Breast epithelium (tissue), 4 donors: ENCODE data around the gene ZAP70. TPM values are rescaled to one million over a fixed set of nuclear protein-coding genes. Genes with fewer than 3 reads are reported as not detected.

Source experiments
- DNase-seq, 2 donors: peaks; one replicate each; pipeline ENCODE4 v3.0.0-alpha.2; 2019; ENCODE audit warnings: low spot score in 2 of 2
- H3K27ac ChIP-seq, 2 donors: fragments of 200-600 bp; sonication (generic) in 1 of 2; one replicate each; pipeline ENCODE4 v1.5.1; 2016 to 2019; ENCODE audit warnings: mild to moderate bottlenecking in 1 of 2
- H3K27me3 ChIP-seq, 2 donors: fragments of 200-600 bp; sonication (generic) in 1 of 2; one replicate each; pipeline versions ENCODE4 v1.5.1 to v1.6.0; 2017 to 2019; ENCODE audit warnings: control low read depth in 1 of 2, mild to moderate bottlenecking in 1 of 2
- H3K36me3 ChIP-seq: fragments of 200-600 bp; one replicate; pipeline ENCODE4 v1.5.1; 2019
- H3K4me1 ChIP-seq, 2 donors: fragments of 200-600 bp; sonication (generic); one replicate each; pipeline ENCODE4 v1.5.1; 2016 to 2019; ENCODE audit warnings: control low read depth in 1 of 2
- H3K4me3 ChIP-seq, 3 donors: fragments of 200-600 bp; sonication (generic); 1 replicate in 2 of 3; 2 replicates in 1 of 3; pipeline ENCODE4 v1.5.1; 2016 to 2019; ENCODE audit warnings: mild to moderate bottlenecking in 3 of 3, moderate library complexity in 2 of 3
- H3K9me3 ChIP-seq, 2 donors: fragments of 200-600 bp; sonication (generic) in 1 of 2; one replicate each; pipeline ENCODE4 v1.5.1; 2016 to 2019; ENCODE audit warnings: control low read depth in 1 of 2
- POLR2A ChIP-seq: fragments of 450-650 bp; IDR thresholded peaks from one replicate; pipeline ENCODE4 v1.6.1; 2016; ENCODE audit warnings: antibody characterized with exemption, mild to moderate bottlenecking, moderate library complexity
- POLR2AphosphoS5 ChIP-seq, 3 donors: sonication (generic); formaldehyde crosslinking; IDR thresholded peaks; one replicate each; pipeline ENCODE4 v1.6.1; 2017; ENCODE audit warnings: antibody characterized with exemption in 3 of 3
- intact Hi-C: fragments of 100-400 bp; cut with DNase I; formaldehyde crosslinking; loops from one replicate; pipeline ENCODE4 v1.15.1; 2023; ENCODE audit warnings: low total_unique reads
- total RNA-seq, 3 donors: library from RNA; depleted of rRNA; stranded (reverse); fragments of >200 nt; gene quantifications; one replicate each; pipeline ENCODE4 v1.1.0, GENCODE V29; 2016
- TF ChIP-seq, protein P1 (sequence below), 3 donors: fragments of 450-650 bp; IDR thresholded peaks; one replicate each; pipeline ENCODE4 v1.5.1; 2016 to 2017; ENCODE audit warnings: antibody characterized with exemption in 3 of 3, mild to moderate bottlenecking in 3 of 3, moderate library complexity in 3 of 3

Gene ZAP70
- total RNA-seq, result 1 to 10 TPM; 4.0 to 7.3 (median 4.9) TPM

DNA sequence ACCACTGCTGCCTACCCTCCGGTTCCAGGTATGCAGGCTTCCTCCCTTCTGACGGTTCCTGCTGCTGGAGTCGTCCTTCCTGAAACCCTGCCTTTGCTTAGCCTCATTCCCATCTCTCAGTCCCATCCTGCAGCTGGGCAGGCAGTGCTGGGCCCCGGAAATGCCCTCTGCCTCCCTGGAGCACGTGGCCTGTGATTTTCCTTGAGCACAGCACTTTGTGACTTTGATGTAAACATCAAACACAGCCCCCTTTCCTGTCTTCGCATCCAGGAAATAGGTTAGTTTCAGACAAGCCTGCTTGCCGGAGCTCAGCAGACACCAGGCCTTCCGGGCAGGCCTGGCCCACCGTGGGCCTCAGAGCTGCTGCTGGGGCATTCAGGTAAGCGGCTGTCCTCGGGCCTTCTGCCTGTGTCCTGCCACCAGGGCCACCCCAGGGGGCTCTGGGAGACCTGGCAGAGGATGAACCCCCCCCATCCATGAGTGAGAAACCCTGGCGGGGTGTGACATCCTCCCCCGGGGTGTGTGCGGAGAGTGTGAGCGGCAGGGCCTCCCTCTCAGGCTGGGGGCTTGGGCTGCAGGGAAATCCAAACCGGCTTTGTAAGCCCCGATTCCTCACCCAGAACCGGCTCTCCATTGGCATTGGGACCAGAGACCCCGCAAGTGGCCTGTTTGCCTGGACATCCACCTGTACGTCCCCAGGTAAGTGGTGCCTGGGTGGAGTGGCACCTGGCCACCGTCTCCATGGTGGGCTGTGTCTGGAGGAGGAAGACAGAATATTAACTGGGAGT, at the start of gene ZAP70:
Gene ZAP70, plus strand, starts transcription at position 281 of the 788 bp plus-strand sequence. CDS start 10,461 bp downstream, outside the sequence.
- Histone ChIP-seq H3K4me3 (peak within 1 kb of the TSS in 2 of 3 donors; percentile 13 to 28), H3K36me3 (no peaks in the 10 kb centered on the region), H3K4me1 (no peaks in the 10 kb centered on the region), H3K27ac (no peak within 1 kb of the TSS), H3K9me3 (no peaks in the 10 kb centered on the region), H3K27me3 (no peaks in the 10 kb centered on the region)
- intact Hi-C loops, result loop anchor here (2.0 kb wide), 1 partner anchor 29 kb away; no protein-coding TSS in a partner anchor
- no peak for TF ChIP-seq POLR2AphosphoS5 (IDR thresholded peaks at IDR 0.05)
- no peak for TF ChIP-seq POLR2A
- TF ChIP-seq, protein P1, sequence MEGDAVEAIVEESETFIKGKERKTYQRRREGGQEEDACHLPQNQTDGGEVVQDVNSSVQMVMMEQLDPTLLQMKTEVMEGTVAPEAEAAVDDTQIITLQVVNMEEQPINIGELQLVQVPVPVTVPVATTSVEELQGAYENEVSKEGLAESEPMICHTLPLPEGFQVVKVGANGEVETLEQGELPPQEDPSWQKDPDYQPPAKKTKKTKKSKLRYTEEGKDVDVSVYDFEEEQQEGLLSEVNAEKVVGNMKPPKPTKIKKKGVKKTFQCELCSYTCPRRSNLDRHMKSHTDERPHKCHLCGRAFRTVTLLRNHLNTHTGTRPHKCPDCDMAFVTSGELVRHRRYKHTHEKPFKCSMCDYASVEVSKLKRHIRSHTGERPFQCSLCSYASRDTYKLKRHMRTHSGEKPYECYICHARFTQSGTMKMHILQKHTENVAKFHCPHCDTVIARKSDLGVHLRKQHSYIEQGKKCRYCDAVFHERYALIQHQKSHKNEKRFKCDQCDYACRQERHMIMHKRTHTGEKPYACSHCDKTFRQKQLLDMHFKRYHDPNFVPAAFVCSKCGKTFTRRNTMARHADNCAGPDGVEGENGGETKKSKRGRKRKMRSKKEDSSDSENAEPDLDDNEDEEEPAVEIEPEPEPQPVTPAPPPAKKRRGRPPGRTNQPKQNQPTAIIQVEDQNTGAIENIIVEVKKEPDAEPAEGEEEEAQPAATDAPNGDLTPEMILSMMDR (IDR thresholded peaks at IDR 0.05), result no peak
- DNase-seq, result peak in 1 of 2 donors; percentile 10

DNA sequence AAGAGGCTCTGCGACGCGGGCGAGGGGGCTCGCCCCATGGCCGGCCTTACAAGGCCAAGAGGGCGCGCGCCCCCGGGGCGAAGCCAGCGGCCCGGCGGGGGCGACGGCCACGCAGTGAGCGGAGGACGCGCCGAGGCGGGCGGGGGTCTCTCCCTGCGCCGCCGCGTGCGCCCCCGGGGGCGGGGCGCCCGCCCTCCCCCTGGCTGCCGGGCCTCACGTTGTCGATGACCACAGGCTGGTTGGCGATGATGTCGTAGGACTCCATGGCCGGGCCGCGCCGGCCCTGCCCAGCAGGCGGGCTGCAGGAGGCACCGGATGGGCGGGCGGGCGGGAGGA, 49.8 kb upstream of the ZAP70 start:
- TF ChIP-seq, protein P1 (IDR thresholded peaks at IDR 0.05), result peak in 1 of 3 donors; percentile 14
- TF ChIP-seq POLR2A (no peak), POLR2AphosphoS5 (IDR thresholded peaks at IDR 0.05) (peak in 1 of 3 donors; percentile 22)
- no peaks in the 10 kb centered on the region for H3K9me3 ChIP-seq
- no peaks in the 10 kb centered on the region for H3K27me3 ChIP-seq
- peak overlapping the region; percentile 73 to 81 (median 77) for H3K4me3 ChIP-seq
- intact Hi-C loops, result no loop called here
- H3K27ac ChIP-seq, result peak overlapping the region; percentile 97 to 98
- peaks cover 5% of the 10 kb centered on the region for H3K36me3 ChIP-seq
- H3K4me1 ChIP-seq, result peaks cover 3 to 16% of the 10 kb centered on the region in 2 donors
- no peak for DNase-seq

DNA sequence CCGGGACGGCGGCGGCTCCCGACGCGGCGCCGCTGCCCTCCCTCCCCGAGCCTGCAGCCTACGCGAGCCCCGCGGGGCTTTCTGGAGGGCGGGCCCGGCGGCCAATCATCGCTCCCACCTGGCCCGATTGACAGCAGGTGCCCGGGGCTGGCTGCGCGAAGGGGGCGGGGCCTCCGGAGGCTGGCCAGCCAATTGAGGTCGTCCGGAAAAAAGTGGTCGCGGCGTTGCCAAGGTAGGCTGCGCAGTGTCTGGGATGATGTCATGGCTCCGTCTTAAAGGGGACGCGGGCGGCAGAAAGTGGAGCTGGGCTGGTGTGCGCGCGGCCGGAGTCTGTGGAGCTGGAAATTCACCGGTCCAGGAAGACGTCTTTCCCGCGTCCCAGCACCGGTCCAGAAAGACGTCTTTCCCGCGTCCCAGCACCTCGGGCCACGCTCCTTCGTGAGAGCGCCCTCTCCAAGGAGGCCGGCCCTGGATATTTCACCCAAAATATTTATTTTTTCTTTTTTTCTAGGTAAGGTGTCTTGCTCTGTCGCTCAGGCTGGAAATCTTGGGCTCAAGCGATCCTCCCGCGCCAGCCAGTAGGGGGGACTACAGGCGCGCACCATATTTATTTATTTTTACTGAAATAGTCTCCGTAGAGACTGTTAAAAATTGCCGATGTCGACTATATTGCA, 49.3 kb upstream of the ZAP70 start, which contains the start of gene ACTR1B:
Gene ACTR1B, minus strand, starts transcription at position 83 of the 674 bp plus-strand sequence. CDS start 154 bp downstream, outside the sequence.
- Histone ChIP-seq H3K4me3 (peak within 1 kb of the TSS; percentile 73 to 81 (median 77)), H3K4me1 (peaks cover 3 to 16% of the 10 kb centered on the region in 2 donors), H3K27me3 (no peaks in the 10 kb centered on the region), H3K27ac (peak within 1 kb of the TSS; percentile 97 to 98), H3K9me3 (no peaks in the 10 kb centered on the region), H3K36me3 (peaks cover 2% of the 10 kb centered on the region)
- peak; percentile 98 to 99 for DNase-seq
- TF ChIP-seq, protein P1 (IDR thresholded peaks at IDR 0.05), result peak; percentile 49 to 73 (median 54)
- peak in 2 of 3 donors; percentile 78 to 84 for TF ChIP-seq POLR2AphosphoS5 (IDR thresholded peaks at IDR 0.05)
- peak; percentile 47 for TF ChIP-seq POLR2A
- intact Hi-C loops, result no loop called here

DNA sequence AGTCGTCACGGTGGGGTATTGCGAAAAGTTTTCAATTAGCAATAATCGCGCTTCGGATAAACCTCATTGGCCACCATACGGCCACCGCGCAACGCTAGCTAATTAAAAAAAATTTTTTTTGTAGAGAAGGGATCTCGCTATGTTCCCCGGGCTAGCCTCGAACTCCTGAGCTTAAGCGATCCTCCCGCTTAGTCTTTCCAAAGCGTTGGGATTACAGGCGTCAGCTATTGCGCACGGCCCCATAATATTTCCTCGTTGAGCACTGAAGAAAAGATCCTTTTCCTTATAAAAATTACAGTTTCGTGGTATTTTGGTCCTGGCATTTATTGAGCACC, 48.8 kb upstream of the ZAP70 start:
- TF ChIP-seq POLR2AphosphoS5 (IDR thresholded peaks at IDR 0.05) (no peak), POLR2A (no peak)
- TF ChIP-seq, protein P1 (IDR thresholded peaks at IDR 0.05), result no peak
- Histone ChIP-seq H3K27me3 (no peaks in the 10 kb centered on the region), H3K4me1 (peaks cover 3 to 16% of the 10 kb centered on the region in 2 donors), H3K36me3 (no peaks in the 10 kb centered on the region), H3K4me3 (peak overlapping the region; percentile 73 to 81 (median 77)), H3K9me3 (no peaks in the 10 kb centered on the region), H3K27ac (peak overlapping the region; percentile 97 to 98)
- intact Hi-C loops, result no loop called here
- DNase-seq, result no peak

DNA sequence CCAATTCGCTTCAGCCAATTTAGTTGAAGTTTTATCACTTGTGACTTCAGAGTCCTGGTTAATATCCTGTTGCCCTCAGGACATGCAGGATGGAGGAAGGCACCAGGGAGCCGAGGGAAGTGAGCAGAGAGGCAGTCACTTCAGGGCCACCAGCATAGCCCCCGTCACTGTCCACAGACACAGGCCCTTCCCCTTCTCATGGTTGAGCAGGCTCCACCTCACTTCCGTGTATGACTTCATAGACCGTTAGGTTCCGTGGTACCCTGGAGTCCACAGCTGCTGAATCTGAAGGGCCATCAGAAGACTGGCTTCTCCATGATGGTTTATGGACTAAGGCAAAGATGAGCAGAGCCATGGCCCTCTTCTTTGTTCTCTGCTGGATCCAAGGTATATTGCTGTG, 43.9 kb upstream of the ZAP70 start, which contains the start of gene C2orf92:
Gene C2orf92, plus strand, starts transcription at position 266 of the 400 bp plus-strand sequence. Its CDS starts 76 bp downstream, at position 342.
- intact Hi-C loops, result no loop called here

More for the DNA sequence above, 43.9 kb upstream of the ZAP70 start, which contains the start of gene C2orf92:
- no peaks in the 10 kb centered on the region for H3K36me3 ChIP-seq
- no peak within 1 kb of the TSS for H3K27ac ChIP-seq
- H3K4me3 ChIP-seq, result no peak within 1 kb of the TSS
- DNase-seq, result no peak
- H3K9me3 ChIP-seq, result no peaks in the 10 kb centered on the region
- no peaks in the 10 kb centered on the region for H3K27me3 ChIP-seq
- TF ChIP-seq POLR2A, result no peak
- TF ChIP-seq, protein P1 (IDR thresholded peaks at IDR 0.05), result no peak
- no peak for TF ChIP-seq POLR2AphosphoS5 (IDR thresholded peaks at IDR 0.05)
- H3K4me1 ChIP-seq, result no peaks in the 10 kb centered on the region
